ENCODE results near the gene TFR2.

TFR2 gene

GRCh38 chr7:100578246-100579183 is 62.8 kb downstream of the TFR2 start:
- Histone ChIP-seq H3K4me3 (ENCODE audit: low read depth in 1 of 2, low read length in 2 of 2) (no peak overlapping the region), H3K36me3 (ENCODE audit: control insufficient read depth in 1 of 2, insufficient read depth in 2 of 2, low read length in 2 of 2) (peaks cover 42 to 94% of the 10 kb centered on the region in 2 donors), H3K9me3 (ENCODE audit: control insufficient read depth in 1 of 2, low read length in 2 of 2) (no peaks in the 10 kb centered on the region), H3K27me3 (ENCODE audit: low read depth, low read length) (no peaks in the 10 kb centered on the region), H3K27ac (ENCODE audit: low read length) (no peak overlapping the region), H3K4me1 (ENCODE audit: control insufficient read depth in 1 of 2, insufficient read depth in 2 of 2, low read length in 2 of 2) (peaks cover 11 to 19% of the 10 kb centered on the region in 2 donors)

DNA sequence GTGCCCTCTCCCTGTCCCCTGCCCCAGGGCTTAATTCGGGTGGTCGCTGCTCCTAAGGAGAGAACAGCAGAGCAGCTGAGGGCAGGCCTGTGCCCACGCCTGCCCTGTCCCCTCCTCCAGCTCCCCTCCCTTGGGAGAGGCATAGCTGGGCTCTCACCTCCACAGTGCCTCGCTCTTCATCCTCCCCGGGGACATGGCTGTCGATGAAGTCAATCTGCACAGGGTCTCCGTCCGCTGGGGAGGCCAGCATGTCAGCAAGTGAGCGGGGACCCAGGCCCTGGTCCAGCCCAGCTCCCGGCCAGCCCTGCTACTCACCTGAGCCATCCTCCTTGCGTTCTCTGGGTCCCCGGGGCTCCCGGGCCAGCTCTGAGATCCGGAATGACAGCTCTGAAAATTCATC is 63.8 kb downstream of the TFR2 start:
- Histone ChIP-seq H3K27ac (ENCODE audit: low read length) (no peak overlapping the region), H3K4me1 (ENCODE audit: control insufficient read depth in 1 of 2, insufficient read depth in 2 of 2, low read length in 2 of 2) (peaks cover 4 to 9% of the 10 kb centered on the region in 2 donors), H3K9me3 (ENCODE audit: control insufficient read depth in 1 of 2, low read length in 2 of 2) (no peaks in the 10 kb centered on the region), H3K36me3 (ENCODE audit: control insufficient read depth in 1 of 2, insufficient read depth in 2 of 2, low read length in 2 of 2) (peaks cover 42 to 85% of the 10 kb centered on the region in 2 donors), H3K4me3 (ENCODE audit: low read depth in 1 of 2, low read length in 2 of 2) (no peak overlapping the region), H3K27me3 (ENCODE audit: low read depth, low read length) (no peaks in the 10 kb centered on the region)

DNA sequence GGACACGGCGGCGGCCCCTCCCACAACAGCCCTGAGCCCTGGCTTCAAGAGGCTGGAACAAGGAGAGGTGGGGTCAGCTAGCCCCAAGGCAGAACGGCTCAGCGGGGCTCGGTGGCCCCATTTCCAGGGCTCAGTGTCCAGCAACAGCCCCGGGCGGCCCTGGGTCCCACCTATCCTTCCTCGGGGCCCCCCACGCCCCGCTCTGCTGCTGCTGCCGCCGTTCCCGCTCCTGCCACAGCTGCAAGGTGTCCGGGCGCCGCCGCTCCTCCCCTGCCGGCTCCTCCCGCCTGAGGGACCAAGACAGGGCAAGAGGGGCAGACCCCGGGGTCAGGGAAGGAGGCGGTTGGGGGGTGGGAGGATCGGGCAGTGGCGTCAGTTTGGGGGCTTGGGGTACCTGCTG is 64.2 kb downstream of the TFR2 start:
- Histone ChIP-seq H3K36me3 (ENCODE audit: control insufficient read depth in 1 of 2, insufficient read depth in 2 of 2, low read length in 2 of 2) (peaks cover 40 to 80% of the 10 kb centered on the region in 2 donors), H3K27me3 (ENCODE audit: low read depth, low read length) (no peaks in the 10 kb centered on the region), H3K27ac (ENCODE audit: low read length) (no peak overlapping the region), H3K4me3 (ENCODE audit: low read depth in 1 of 2, low read length in 2 of 2) (no peak overlapping the region), H3K9me3 (ENCODE audit: control insufficient read depth in 1 of 2, low read length in 2 of 2) (no peaks in the 10 kb centered on the region), H3K4me1 (ENCODE audit: control insufficient read depth in 1 of 2, insufficient read depth in 2 of 2, low read length in 2 of 2) (peaks cover 0 to 6% of the 10 kb centered on the region in 2 donors)

GRCh38 chr7:100576384-100576993 is 64.9 kb downstream of the TFR2 start:
- H3K36me3 ChIP-seq (ENCODE audit: control insufficient read depth in 1 of 2, insufficient read depth in 2 of 2, low read length in 2 of 2): peaks cover 34 to 74% of the 10 kb centered on the region in 2 donors

DNA sequence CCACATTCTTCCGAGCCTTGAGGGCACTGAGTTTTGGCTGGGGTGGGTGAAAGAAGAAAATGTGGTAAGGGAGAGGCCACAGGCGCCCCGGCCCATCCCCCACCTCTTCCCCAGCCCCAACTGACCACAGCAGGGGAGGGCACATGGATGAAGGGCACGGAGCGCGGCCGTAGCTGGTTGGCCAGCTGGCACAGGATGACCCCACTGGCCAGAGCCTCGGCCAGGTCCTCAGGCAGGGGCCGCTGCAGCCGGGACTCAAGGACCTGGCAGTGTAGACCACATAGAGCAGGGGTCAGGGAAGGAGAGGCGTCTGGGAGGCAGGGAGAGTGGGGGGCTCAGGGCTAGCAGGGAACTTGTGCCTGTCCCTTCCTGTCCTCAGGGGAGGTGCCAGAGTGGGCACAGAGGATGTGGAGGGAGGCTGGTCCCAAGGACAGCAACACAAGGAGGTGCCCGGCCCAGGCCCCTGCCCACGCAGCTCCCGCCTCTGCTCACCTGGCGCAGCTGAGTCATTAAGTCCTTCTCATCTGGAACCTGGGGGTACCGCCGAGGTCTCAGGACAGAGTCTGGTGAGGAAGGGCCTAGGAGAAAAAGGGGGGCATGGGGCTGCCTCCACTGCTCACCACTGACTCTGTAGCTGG is 65.5 kb downstream of the TFR2 start:
- Histone ChIP-seq H3K36me3 (ENCODE audit: control insufficient read depth in 1 of 2, insufficient read depth in 2 of 2, low read length in 2 of 2) (peaks cover 29 to 68% of the 10 kb centered on the region in 2 donors), H3K4me1 (ENCODE audit: control insufficient read depth in 1 of 2, insufficient read depth in 2 of 2, low read length in 2 of 2) (peaks cover 0 to 4% of the 10 kb centered on the region in 2 donors), H3K27me3 (ENCODE audit: low read depth, low read length) (no peaks in the 10 kb centered on the region)

More at GRCh38 chr7:100576384-100576993, 64.9 kb downstream of the TFR2 start:
- Histone ChIP-seq H3K4me1 (ENCODE audit: control insufficient read depth in 1 of 2, insufficient read depth in 2 of 2, low read length in 2 of 2) (no peaks in the 10 kb centered on the region), H3K9me3 (ENCODE audit: control insufficient read depth in 1 of 2, low read length in 2 of 2) (no peaks in the 10 kb centered on the region), H3K4me3 (ENCODE audit: low read depth in 1 of 2, low read length in 2 of 2) (no peak overlapping the region), H3K27ac (ENCODE audit: low read length) (no peak overlapping the region), H3K27me3 (ENCODE audit: low read depth, low read length) (no peaks in the 10 kb centered on the region)

GRCh38 chr7:100575206-100575631 is 66.1 kb downstream of the TFR2 start:
- no peaks in the 10 kb centered on the region for H3K27me3 ChIP-seq (ENCODE audit: low read depth, low read length)
- peaks cover 0 to 11% of the 10 kb centered on the region in 2 donors for H3K4me1 ChIP-seq (ENCODE audit: control insufficient read depth in 1 of 2, insufficient read depth in 2 of 2, low read length in 2 of 2)
- H3K9me3 ChIP-seq (ENCODE audit: control insufficient read depth in 1 of 2, low read length in 2 of 2): no peaks in the 10 kb centered on the region
- H3K27ac ChIP-seq (ENCODE audit: low read length): no peak overlapping the region
- H3K4me3 ChIP-seq (ENCODE audit: low read depth in 1 of 2, low read length in 2 of 2): no peak overlapping the region
- H3K36me3 ChIP-seq (ENCODE audit: control insufficient read depth in 1 of 2, insufficient read depth in 2 of 2, low read length in 2 of 2): peaks cover 23 to 65% of the 10 kb centered on the region in 2 donors

More for the DNA sequence above, 65.5 kb downstream of the TFR2 start:
- Histone ChIP-seq H3K9me3 (ENCODE audit: control insufficient read depth in 1 of 2, low read length in 2 of 2) (no peaks in the 10 kb centered on the region), H3K4me3 (ENCODE audit: low read depth in 1 of 2, low read length in 2 of 2) (no peak overlapping the region), H3K27ac (ENCODE audit: low read length) (no peak overlapping the region)

DNA sequence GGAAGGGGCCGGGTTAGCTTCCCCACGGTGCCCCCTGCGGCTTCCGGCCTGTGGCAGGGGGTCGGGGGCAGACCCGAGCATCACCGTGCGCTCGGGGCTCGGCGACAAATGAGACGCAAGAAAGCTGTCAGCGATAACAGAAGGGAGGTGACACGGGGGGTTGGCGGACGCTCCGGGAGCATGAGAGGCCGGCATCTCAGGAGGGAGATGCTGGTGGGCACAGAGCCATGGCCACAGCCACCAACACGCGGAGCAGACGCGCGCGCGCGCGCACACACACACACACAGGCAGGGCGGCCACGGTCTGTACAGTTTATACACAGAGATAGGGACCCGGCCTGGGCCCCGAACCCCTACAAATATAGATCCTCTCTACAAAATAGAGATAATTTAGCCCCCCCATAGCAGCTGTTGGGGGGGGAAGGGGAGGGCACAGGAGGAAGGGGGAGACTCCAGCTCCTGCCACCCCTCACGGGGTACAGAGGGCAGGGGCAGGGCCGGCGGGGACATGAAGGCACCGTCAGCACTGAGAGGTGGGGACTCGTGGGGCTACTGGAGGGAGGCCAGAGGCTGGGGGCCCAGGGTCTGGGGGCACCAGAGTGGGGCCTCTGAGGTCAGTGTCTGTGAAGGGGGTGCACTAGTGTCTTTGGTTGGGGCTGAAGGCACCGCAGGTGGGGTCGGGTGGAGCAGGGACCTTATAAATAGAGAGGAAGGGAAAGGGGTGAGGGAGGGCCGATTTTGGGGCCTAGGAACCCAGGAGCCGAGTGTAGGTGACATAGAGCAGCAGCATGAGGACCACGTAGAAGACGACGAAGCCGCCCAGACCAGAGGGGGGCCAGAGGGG is 66.8 kb downstream of the TFR2 start:
- Histone ChIP-seq H3K9me3 (ENCODE audit: control insufficient read depth in 1 of 2, low read length in 2 of 2) (no peaks in the 10 kb centered on the region), H3K27me3 (ENCODE audit: low read depth, low read length) (no peaks in the 10 kb centered on the region), H3K27ac (ENCODE audit: low read length) (no peak overlapping the region), H3K4me1 (ENCODE audit: control insufficient read depth in 1 of 2, insufficient read depth in 2 of 2, low read length in 2 of 2) (peaks cover 0 to 17% of the 10 kb centered on the region in 2 donors), H3K4me3 (ENCODE audit: low read depth in 1 of 2, low read length in 2 of 2) (no peak overlapping the region), H3K36me3 (ENCODE audit: control insufficient read depth in 1 of 2, insufficient read depth in 2 of 2, low read length in 2 of 2) (peaks cover 16 to 59% of the 10 kb centered on the region in 2 donors)

DNA sequence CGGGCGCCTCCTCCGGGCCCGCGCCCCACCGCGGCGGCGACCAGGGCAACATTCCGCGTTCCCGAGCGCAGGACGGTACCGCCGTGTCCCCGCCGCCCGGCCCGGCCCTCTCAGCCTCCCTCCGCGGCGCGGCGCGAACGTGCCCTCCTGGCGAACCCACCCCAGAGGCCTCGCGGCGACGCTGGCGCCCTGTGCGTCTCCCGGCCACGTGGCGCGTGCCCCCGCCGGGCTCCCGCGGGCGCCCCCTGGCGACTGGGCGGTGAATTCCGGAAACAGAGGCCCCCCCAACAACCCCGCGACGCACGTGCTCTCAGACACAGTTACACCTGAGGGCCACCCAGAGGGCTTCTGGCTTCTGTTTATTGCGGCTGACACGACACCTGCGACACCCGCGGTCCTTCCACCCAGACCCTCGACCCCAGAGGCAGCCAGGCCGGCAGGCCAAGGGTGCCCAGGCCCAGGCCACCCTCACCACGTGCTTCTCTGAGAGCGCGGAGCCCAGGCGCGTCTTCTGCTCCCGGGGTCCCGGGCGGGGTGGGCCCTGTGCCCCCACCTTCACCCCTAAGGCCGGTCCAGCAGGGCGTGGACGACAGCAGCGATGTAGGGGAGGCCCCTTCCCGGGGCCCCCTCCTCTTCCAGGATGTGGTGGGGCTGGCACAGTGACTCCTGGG is 67.5 kb downstream of the TFR2 start, which contains the start of gene SAP25:
Gene SAP25 (minus strand): TSS at position 210 of the 671 bp plus-strand sequence. CDS start 158 bp downstream, at position 52.
- Histone ChIP-seq H3K27me3 (ENCODE audit: low read depth, low read length) (no peaks in the 10 kb centered on the region), H3K4me3 (ENCODE audit: low read depth in 1 of 2, low read length in 2 of 2) (no peak within 1 kb of the TSS), H3K27ac (ENCODE audit: low read length) (no peak within 1 kb of the TSS), H3K36me3 (ENCODE audit: control insufficient read depth in 1 of 2, insufficient read depth in 2 of 2, low read length in 2 of 2) (peaks cover 12 to 51% of the 10 kb centered on the region in 2 donors), H3K4me1 (ENCODE audit: control insufficient read depth in 1 of 2, insufficient read depth in 2 of 2, low read length in 2 of 2) (peaks cover 0 to 21% of the 10 kb centered on the region in 2 donors), H3K9me3 (ENCODE audit: control insufficient read depth in 1 of 2, low read length in 2 of 2) (no peaks in the 10 kb centered on the region)

DNA sequence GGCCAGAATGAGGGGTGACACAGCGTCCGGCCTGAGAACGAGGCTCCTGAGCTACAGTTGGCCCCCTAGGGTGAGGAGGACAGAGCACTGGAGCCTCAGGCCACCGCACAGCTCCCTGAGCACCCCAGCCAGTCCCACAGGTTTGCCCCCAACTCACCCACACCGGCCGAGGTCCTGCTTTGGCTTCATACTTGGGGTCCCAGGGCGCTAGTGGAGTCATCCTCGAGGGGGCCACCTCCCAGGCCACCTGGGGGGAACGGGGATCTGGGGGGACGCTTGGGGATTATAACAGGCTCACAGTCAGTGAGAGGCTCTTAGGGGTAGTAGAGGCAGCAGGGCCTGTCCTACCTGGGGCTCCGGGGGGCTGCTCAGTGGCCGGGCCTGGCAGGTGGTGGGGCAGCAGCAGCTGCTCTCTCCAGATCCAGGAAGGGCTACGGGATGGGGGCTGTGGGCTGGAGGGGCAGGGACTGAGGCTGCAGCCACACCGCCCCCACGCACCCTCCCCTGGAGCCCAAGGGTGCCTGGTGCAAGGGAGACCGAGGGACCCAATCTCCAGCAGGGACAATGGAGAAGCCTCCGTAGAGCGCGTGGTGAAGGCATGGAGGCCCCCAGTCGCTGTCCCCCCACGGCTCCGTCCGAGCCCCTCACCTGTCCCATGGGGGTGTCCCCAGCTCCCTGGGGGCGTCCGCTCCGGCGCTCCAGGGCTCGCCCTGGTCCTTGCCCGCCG is 68.2 kb downstream of the TFR2 start:
- H3K9me3 ChIP-seq (ENCODE audit: control insufficient read depth in 1 of 2, low read length in 2 of 2): no peaks in the 10 kb centered on the region
- no peaks in the 10 kb centered on the region for H3K27me3 ChIP-seq (ENCODE audit: low read depth, low read length)
- no peak overlapping the region for H3K27ac ChIP-seq (ENCODE audit: low read length)
- H3K4me1 ChIP-seq (ENCODE audit: control insufficient read depth in 1 of 2, insufficient read depth in 2 of 2, low read length in 2 of 2): peaks cover 0 to 21% of the 10 kb centered on the region in 2 donors
- peaks cover 10 to 44% of the 10 kb centered on the region in 2 donors for H3K36me3 ChIP-seq (ENCODE audit: control insufficient read depth in 1 of 2, insufficient read depth in 2 of 2, low read length in 2 of 2)
- H3K4me3 ChIP-seq (ENCODE audit: low read depth in 1 of 2, low read length in 2 of 2): no peak overlapping the region
